Renal cortex interstitium (tissue), 11 donors: ENCODE measurements around the gene POLR3K. TPM values are rescaled to one million over a fixed set of nuclear protein-coding genes. Genes with fewer than 3 reads are reported as not detected.
A peak's percentile ranks its signal among the peaks of the same experiment; 100 is the strongest.

ENCODE experiments used
- DNase-seq, 11 donors: peaks; one replicate each; pipeline ENCODE4 v3.0.0-alpha.2; 2013; ENCODE audit warnings: low read depth in 9 of 11, low spot score in 4 of 11; ENCODE audit errors: extremely low read depth in 1 of 11
- polyA plus RNA-seq, 3 donors: library from polyadenylated mRNA; unstranded; fragments of 120-200 nt; gene quantifications; one replicate each; pipeline ENCODE4 v1.2.1, GENCODE V29; 2013; ENCODE audit not compliant: insufficient read length in 3 of 3

POLR3K gene
- polyA plus RNA-seq, 3 donors: 11.4 to 14.6 (median 12.5) TPM

DNA sequence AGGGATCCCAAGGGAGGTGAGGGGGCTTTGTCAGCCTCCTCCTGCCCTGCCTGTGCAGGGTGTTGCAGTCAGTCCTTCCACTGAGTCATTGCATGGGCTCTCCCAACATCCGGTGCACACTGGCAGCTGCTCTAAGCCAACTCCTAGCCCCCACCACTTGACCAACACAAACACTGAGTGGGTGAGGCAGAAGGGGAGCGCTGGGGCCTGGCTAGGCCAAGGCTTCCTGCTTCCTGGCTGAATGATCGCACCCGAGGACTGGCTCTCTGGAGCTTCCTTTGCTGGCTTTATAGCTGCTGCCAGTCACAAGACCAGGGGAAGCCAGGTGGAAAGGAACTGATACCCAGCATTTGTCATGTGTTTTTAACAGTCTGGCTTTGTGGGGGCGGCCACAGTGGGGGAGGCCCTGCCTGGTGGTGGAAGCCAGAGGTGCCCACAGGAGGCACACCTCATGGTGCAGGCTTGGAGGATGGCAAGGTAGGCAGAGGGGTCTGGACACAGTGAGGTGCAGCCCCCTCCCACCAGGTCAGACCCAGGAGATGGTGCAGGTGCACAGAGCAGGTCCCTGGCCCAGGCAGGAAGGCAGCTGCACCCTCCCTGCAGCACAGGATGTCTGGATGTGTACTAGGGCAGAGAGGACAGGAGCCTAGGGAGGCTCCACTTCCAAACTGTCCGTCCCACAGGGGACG, 31.5 kb upstream of the POLR3K start:
- peak in 1 of 11 donors; percentile 40 for DNase-seq

GRCh38 chr16:83781-84615, 30.6 kb upstream of the POLR3K start:
- no peak for DNase-seq

DNA sequence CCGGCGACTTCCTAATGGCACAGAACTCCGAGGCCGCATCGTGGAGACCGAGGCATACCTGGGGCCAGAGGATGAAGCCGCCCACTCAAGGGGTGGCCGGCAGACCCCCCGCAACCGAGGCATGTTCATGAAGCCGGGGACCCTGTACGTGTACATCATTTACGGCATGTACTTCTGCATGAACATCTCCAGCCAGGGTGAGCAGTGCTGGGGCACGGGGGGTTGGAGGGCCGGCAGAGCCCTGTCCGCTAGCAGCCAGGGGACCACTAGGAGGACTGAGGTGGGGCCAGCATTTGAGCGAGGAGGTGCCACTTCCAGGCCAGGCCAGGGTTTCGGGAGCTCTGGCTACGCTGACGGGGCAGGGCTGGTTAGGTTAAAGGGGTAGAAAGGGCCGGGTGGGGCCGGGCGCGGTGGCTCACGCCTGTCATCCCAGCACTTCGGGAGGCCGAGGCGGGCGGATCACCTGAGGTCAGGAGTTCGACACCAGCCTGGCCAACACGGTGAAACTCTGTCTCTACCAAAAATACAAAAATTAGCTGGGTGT, 29.7 kb upstream of the POLR3K start:
- no peak for DNase-seq

DNA sequence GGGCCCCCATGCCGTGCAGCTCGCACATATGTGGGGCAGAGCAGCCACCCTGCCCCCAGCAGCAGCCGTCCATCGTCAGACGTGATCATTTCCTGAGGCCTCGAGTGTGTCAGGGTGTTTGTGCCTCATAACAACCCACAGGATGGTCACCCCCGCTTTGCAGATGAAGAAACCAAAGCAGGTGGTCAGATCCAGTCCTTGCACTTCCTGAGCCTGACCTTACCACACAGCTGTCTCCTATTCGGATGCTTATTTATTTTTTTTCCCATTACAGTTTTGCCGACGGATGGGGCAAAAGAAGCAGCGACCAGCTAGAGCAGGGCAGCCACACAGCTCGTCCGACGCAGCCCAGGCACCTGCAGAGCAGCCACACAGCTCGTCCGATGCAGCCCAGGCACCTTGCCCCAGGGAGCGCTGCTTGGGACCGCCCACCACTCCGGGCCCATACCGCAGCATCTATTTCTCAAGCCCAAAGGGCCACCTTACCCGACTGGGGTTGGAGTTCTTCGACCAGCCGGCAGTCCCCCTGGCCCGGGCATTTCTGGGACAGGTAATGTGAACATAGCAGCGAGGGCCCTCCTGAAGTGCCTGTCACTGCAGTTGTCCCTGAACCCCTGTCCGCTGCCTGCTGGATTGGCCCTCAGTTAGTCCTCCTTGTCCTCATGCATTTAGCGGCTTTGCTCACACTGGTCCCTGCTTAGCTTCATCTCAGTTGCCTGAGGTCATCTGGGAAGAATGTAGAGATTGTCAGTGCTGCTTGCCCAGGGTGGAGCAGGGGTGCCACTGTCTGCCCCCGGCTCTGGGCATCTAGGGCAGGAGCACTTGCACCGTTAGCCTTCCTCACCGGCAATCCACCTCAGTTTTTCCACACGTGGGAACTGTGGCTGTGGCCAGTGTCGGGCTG, 26.0 kb upstream of the POLR3K start:
- DNase-seq: no peak

GRCh38 chr16:78444-79150, 25.2 kb upstream of the POLR3K start:
- no peak for DNase-seq

DNA sequence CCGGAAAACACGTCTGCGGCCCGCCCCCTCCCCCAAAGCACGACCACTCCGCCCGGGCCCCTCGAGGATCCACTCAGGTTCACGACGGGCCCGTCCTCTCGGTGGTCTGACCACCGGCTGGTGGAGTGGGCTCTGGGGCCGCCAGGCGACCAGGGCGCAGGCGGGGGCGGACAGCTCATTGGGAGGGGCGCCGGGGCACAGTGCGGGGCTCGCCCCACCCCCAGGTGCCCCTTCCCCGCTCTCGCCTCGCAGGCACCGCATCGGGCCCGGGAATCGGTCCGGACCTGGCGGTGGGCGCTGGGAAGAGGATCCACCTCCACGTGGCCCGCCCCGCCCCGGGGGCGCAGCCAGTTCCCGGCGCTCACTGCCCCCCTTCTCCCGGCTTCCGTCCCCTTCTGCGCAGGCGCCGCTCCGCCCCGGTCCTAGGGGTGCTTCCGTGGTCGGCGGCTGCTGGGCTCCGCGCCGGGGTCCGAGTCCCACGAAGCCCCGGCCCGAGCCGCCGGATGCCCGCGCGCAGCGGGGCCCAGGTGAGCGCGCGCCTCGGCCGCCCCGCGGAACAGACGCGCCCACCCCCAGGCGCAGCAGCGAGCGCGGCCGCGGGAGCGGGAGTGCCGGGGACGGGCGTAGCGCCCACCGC, 24.5 kb upstream of the POLR3K start, which contains the start of gene MPG:
TSS of gene MPG (plus strand) at position 419 of the 637 bp plus-strand sequence. CDS start at position 504, 85 bp downstream.
- peak in 5 of 11 donors; percentile 63 to 86 (median 75) for DNase-seq

DNA sequence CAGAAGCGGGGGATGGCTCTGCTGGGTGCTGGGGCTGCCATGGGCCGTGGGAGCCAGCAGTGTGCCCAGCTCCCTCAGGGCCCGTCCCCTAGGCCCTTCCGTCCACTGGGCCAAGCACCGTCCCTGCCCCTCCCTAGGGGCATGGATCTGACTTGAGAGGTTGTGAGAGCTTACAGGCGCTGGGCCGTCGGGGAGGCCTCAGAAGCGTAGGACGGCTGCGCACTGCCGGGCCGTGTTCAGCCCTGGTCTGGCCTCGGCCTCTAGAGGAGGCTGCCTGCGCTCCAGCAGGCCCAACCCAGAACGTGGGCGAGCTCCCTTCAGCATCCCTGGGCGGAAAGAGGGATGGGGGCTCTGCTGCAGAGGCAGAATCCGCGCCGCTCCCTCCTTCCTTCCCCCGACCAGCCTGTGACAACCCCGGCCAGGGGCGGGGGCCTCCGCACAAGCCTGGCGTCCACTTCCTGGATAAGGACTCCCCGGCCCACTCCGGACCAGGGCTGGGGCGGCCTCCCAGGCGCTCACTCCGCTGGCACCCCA, 23.9 kb upstream of the POLR3K start:
- peak in 1 of 11 donors; percentile 33 for DNase-seq

DNA sequence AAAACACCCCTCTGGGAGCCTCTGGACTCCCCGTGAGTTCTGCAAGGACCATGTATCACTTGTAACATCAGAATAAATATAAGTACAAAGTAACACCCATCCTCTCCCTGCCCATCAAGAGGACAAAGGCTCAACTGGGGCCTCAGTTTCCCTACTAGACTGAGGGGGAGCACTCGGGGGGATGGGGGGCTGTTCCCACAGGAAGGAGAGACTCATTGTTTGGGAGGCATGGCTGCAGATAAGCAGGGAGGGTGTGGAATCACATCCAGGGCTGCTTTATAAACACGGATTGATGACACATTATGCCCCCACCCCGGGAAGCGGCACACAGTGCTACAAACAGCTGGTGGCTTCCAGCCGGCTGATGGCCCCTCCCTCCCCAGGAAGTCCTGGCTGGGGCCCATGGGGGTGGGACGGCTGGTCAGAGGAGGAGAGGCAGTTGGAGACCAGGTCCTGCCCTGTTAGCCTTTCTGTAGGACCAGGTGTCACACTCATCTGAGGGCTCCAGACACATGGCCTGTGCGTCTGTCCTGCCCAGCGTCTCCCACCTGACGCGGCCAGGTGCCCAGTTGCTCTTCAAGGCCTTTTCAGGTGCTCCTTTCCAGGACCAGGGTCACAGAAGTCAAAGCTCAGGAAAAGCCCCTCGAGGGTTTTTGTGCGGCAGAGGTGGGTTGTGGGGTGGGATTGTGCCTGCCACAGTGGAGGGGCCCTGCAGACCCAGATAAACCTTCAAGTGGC, 23.3 kb upstream of the POLR3K start:
- DNase-seq: no peak

DNA sequence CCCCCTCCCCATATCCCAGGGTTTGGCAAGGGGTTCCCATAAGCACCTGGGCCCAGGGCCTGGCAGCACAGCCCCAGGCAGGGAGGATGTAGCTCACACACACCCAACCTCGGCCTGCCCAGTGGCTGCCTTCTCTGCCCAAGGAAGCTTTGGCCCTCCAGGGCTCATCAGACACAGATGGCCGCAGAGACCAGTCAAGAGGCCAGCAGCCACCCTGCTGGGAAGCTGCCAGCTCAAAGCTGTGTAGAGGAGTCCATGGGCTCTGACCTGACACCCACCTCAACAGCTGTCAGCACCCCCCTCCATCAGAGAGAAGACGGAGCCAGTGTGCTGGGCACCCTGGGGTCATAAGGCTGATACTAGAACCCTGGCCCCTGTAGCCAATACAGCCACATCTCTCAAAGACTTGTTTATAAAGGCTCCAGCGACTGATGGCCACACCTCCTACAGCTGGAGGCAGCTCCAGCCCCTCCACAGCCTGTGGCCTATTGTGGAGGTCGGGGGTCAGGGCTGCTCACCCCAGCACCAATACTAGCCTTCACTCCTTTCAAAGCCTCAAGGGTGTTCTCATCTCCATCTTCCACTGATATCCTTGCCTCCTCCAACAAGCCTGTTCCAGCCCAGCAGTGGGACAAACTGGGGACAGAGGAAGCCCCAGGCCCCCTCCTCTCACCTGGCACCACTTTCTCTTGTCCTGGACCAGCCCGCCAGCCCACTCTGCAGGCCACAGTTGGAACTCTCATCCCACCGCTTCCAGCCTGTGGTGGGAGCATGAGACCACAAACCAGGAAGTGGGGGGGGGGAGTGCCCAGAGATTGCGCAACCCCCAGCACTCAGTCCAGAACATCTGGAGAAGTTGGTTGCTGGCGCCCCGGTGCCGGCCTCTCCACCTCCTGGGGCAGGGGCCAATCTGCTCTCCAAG, 22.4 kb upstream of the POLR3K start:
- no peak for DNase-seq

DNA sequence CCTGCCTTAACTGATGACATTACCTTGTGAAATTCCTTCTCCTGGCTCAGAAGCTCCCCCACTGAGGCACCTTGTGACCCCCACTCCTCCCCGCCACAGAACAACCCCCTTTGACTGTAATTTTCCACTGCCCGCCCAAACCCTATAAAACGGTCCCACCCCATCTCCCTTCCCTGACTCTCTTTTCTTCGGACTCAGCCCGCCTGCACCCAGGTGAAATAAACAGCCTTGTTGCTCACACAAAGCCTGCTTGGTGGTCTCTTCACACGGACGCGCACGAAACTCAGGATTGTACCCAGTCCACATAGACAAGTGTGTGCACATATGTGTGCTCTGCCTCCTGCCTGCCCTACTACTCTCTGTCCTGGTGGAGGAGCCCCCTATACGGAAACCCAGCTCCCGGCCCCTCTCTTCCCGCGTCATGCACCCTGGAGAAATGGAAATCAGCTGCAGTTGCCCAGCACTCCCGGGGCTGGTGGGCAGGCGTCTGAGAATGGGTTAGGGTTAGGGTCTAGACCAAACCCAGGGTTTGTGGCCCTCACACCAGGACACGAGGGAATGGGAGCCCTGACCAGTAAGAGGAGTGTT, 21.4 kb upstream of the POLR3K start:
- DNase-seq: no peak

DNA sequence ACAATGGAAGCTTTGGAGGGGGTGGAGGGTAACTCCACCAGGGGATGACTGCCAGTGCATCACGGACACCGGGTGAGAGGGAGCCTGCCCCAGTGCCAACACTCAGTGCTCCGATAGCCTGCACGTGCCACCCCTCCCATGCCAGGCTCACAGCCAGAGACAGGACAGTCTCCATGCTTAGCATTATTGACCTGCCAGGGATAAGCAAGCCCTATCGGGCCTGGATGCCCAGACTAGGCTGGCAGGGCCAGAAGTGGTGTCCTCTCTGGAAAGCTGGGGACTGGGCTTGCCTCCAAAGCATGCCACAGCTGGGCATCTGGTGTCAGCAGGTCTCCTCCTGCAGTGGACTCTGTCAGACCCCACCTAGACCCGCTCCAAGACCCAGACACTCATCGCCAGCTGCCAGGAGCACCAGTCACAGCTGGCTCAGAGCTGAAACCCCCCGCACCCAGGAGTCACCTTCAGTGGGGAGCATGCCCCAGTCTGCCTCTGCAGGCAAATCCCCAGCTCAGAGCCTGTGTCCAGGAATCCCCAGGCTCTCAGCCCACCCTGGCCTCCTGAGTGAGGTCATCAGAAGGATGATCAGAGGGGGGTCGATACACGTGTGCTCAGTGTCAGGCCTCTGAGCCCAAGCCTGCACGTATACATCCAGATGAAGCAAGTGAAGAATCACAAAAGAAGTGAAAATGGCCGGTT, 20.8 kb upstream of the POLR3K start:
- no peak for DNase-seq

DNA sequence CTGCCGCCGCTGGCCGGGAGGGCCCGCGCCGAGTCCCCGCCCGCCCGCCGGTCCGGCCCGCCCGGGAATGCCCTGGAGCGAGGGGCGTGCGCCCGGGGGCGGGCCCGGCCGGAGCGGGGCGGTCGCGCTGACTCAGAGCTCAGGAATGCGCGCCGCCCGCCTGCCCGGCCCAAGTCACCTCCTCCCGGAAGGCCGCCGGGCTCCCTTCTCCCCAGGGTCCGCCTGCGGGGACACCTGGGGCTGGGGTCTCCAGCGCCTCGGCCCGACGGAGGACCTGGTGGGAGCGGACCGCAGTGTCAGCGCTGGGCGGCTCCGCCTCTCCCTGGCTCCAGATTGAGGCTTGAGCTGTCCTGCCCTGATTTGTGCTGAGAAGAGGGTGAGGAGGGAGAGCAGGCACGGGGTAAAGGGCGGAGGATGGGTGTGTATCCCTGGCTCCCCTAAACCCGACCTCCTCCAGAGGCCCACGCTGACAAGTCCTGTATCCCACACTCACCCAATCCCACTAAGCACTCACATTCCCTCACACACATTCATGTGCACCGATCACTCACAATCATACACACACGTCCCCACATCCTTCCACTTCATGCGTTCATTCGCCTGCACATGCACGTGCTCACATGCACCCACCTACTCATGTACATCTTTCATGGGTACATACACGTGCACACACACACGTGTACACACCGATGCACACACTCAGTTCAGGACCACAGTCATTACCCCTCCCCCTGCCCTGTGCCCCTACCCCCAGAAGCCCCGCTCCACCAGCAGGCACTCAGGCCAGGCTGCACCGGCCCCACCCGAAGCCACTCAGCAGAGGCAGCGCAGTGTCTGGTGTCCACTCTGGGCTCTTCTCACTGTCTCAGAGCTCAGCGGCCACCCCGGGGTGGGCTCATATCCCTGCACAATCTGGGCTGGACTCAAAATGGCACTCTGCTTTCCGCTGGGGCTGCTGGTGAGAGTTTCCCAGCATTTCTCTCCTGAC, 19.4 kb upstream of the POLR3K start, which contains the start of gene RHBDF1:
TSS of gene RHBDF1 (minus strand) at position 71 of the 988 bp plus-strand sequence. CDS start 7,616 bp downstream, outside the sequence.
- no peak for DNase-seq

DNA sequence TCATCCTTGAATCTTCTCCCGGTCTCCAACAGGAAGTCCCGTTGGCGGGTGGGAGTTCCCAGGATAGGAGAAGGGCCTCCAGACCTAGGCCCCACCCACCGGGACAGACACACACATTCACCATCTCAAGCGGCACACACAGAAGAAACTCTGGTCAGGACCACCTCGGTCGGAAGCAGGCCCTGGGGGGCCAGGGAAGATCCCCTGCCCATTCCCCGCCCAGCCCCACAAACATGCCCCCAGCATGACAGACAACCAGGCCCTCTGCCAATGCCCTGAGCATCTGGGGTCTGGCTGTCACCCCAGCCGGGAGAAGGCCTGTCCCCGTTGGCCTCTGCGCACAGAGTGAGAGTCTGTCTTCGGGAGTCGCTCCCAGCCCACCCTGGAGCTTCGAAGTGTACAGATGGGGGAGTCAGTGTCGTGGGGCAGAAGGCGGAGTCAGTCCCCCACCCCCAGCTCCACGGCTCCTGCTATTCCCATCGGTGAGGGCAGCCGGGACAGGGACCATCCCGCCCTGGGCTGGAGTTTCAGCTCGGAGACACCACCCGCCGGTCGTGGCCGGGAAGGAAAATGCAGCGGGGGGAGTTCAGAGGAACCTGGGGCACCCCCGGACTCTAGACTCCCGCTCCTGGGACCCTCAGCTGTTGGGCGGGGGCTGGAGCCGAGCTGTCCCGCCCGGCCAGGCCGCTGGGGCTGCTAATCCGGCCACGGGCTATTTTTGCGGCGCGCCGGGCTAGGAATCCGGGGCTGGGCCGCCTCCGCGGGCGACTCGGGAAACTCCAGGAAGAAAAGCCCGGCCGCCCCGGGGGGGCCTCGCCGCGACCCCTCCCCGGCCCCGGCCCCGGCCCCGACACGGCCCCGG, 18.4 kb upstream of the POLR3K start:
- peak in 1 of 11 donors; percentile 49 for DNase-seq
